Measurements from ENCODE around the gene MSH6.

GRCh38 chr2:47850198-47850597 lies 67.3 kb downstream of the MSH6 start:
- TF ChIP-seq CTCF (conservative IDR thresholded peaks at IDR 0.05; ENCODE audit: low read length), result no peak
- TF ChIP-seq EZH2phosphoT487 (IDR thresholded peaks at IDR 0.05; ENCODE audit: borderline replicate concordance), result no peak
